CD4-positive, alpha-beta memory T cell (primary cell): ENCODE measurements around the gene HSF5. TPM values are rescaled to one million over a fixed set of nuclear protein-coding genes. Genes with fewer than 3 reads are reported as not detected.

Experiments
- CTCF ChIA-PET: fragments of 350-600 bp; sonication (Branson Sonifier 250); formaldehyde crosslinking; loops from one replicate; lab custom pipeline; 2021; ENCODE audit warnings: inconsistent platforms; ENCODE audit not compliant: partially characterized antibody; lab: Charles Lee
- POLR2A ChIA-PET: fragments of 350-600 bp; sonication (Branson Sonifier 250); formaldehyde crosslinking; loops from one replicate; lab custom pipeline; 2021; ENCODE audit not compliant: partially characterized antibody; lab: Charles Lee
- DNase-seq, 5 donors: peaks; one replicate each; pipeline versions ENCODE4 v3.0.0 to v3.0.0-alpha.2; 2020 to 2022; ENCODE audit warnings: mixed read lengths in 1 of 5
- H3K27ac ChIP-seq: one replicate; pipeline ENCODE4 v1.7.0; 2013; ENCODE audit warnings: low read depth, low read length
- H3K27me3 ChIP-seq: 2 replicates; pipeline ENCODE4 v1.7.0; 2013; ENCODE audit warnings: mild to moderate bottlenecking, low read length, moderate library complexity; ENCODE audit not compliant: insufficient read depth
- H3K36me3 ChIP-seq: 2 replicates; pipeline ENCODE4 v1.7.0; 2013; ENCODE audit warnings: mild to moderate bottlenecking, low read length, moderate library complexity; ENCODE audit not compliant: insufficient read depth
- H3K4me1 ChIP-seq: 2 replicates; pipeline ENCODE4 v1.7.0; 2013; ENCODE audit warnings: mild to moderate bottlenecking, low read length, moderate library complexity; ENCODE audit not compliant: insufficient read depth
- H3K4me3 ChIP-seq, 2 donors: one replicate each; pipeline ENCODE4 v1.7.0; 2013; ENCODE audit warnings: low read length in 2 of 2, mild to moderate bottlenecking in 1 of 2
- H3K9me3 ChIP-seq, 2 donors: one replicate each; pipeline ENCODE4 v1.7.0; 2013; ENCODE audit warnings: low read length in 2 of 2, control low read depth in 1 of 2; ENCODE audit not compliant: control insufficient read depth in 1 of 2
- H3K27ac Mint-ChIP-seq, 7 donors: one replicate each; pipeline ENCODE4 v1.8.0; 2020 to 2021; ENCODE audit warnings: mixed read lengths in 7 of 7, mild to moderate bottlenecking in 6 of 7, inconsistent platforms in 3 of 7, moderate library complexity in 3 of 7
- H3K27me3 Mint-ChIP-seq, 2 donors: one replicate each; pipeline ENCODE4 v1.8.0; 2020 to 2021; ENCODE audit warnings: mixed read lengths in 2 of 2
- H3K36me3 Mint-ChIP-seq, 2 donors: one replicate each; pipeline ENCODE4 v1.8.0; 2020 to 2021; ENCODE audit warnings: mixed read lengths in 2 of 2, inconsistent platforms in 1 of 2, mild to moderate bottlenecking in 1 of 2
- H3K4me1 Mint-ChIP-seq, 4 donors: one replicate each; pipeline ENCODE4 v1.8.0; 2020 to 2021; ENCODE audit warnings: mixed read lengths in 4 of 4, mild to moderate bottlenecking in 1 of 4
- H3K4me3 Mint-ChIP-seq, 8 donors: one replicate each; pipeline ENCODE4 v1.8.0; 2020 to 2021; ENCODE audit warnings: mixed read lengths in 8 of 8, mild to moderate bottlenecking in 7 of 8, moderate library complexity in 6 of 8, inconsistent platforms in 3 of 8
- H3K9me3 Mint-ChIP-seq, 8 donors: one replicate each; pipeline ENCODE4 v1.8.0; 2020 to 2021; ENCODE audit warnings: mixed read lengths in 8 of 8, mild to moderate bottlenecking in 5 of 8, inconsistent platforms in 3 of 8, moderate library complexity in 1 of 8
- intact Hi-C: fragments of 100-400 bp; cut with micrococcal nuclease; formaldehyde crosslinking; loops from one replicate; pipeline ENCODE4 v1.15.1; 2023
- polyA plus RNA-seq, 2 donors: library from polyadenylated mRNA; unstranded; fragments of 300-500 nt; fragmentation: Illumina TruSeq; gene quantifications; one replicate each; pipeline ENCODE4 v1.2.3, GENCODE V29; 2021
- total RNA-seq, 2 experiments: library from RNA; stranded (reverse); gene quantifications; one replicate each; pipeline ENCODE4 v1.2.3, GENCODE V29; 2021

HSF5 gene
- total and polyA plus RNA-seq, 4 experiments from 2014 or later = 0.84 to 2.4 (median 1.7) TPM

GRCh38 chr17:58375811-58376210, 112.4 kb downstream of the HSF5 start:
- Mint-ChIP-seq H3K4me1 (peaks cover 20 to 33% (median 21%) of the 10 kb centered on the region in 4 donors), H3K27me3 (no peaks in the 10 kb centered on the region), H3K4me3 (no peak overlapping the region), H3K27ac (no peak overlapping the region), H3K36me3 (peaks cover 1 to 8% of the 10 kb centered on the region in 2 donors), H3K9me3 (no peaks in the 10 kb centered on the region)
- Histone ChIP-seq H3K4me3 (no peak overlapping the region), H3K36me3 (no peaks in the 10 kb centered on the region), H3K9me3 (no peaks in the 10 kb centered on the region), H3K27me3 (no peaks in the 10 kb centered on the region), H3K4me1 (peaks cover 24% of the 10 kb centered on the region), H3K27ac (no peak overlapping the region)
- intact Hi-C loops = no loop called here
- ChIA-PET CTCF (no interaction called here), POLR2A (interaction anchor here (1.3 kb wide), 1 partner anchor 48 kb away, joined by 3 read pairs; no protein-coding TSS in a partner anchor)
- DNase-seq = no peak

GRCh38 chr17:58375256-58375655, 113.0 kb downstream of the HSF5 start:
- no peaks in the 10 kb centered on the region for H3K9me3 Mint-ChIP-seq
- peaks cover 20 to 30% (median 21%) of the 10 kb centered on the region in 4 donors for H3K4me1 Mint-ChIP-seq
- DNase-seq = no peak
- ChIA-PET CTCF (no interaction called here), POLR2A (no interaction called here)
- no peak overlapping the region for H3K4me3 Mint-ChIP-seq
- Histone ChIP-seq H3K27me3 (no peaks in the 10 kb centered on the region), H3K4me1 (peaks cover 19% of the 10 kb centered on the region), H3K4me3 (no peak overlapping the region), H3K36me3 (no peaks in the 10 kb centered on the region), H3K9me3 (no peaks in the 10 kb centered on the region), H3K27ac (no peak overlapping the region)
- no peak overlapping the region for H3K27ac Mint-ChIP-seq
- no peaks in the 10 kb centered on the region for H3K27me3 Mint-ChIP-seq
- H3K36me3 Mint-ChIP-seq = peaks cover 1 to 8% of the 10 kb centered on the region in 2 donors
- intact Hi-C loops = no loop called here

- H3K9me3 Mint-ChIP-seq = no peaks in the 10 kb centered on the region
- H3K27me3 ChIP-seq = no peaks in the 10 kb centered on the region
- no peaks in the 10 kb centered on the region for H3K36me3 ChIP-seq
- H3K9me3 ChIP-seq = no peaks in the 10 kb centered on the region
- H3K27ac ChIP-seq = no peak overlapping the region
- H3K27me3 Mint-ChIP-seq = no peaks in the 10 kb centered on the region
- no peak overlapping the region for H3K4me3 Mint-ChIP-seq
- intact Hi-C loops = no loop called here
- H3K36me3 Mint-ChIP-seq = peaks cover 1 to 8% of the 10 kb centered on the region in 2 donors
- no peak for DNase-seq
- CTCF ChIA-PET = no interaction called here
- H3K4me1 ChIP-seq = peaks cover 6% of the 10 kb centered on the region
- H3K4me3 ChIP-seq = no peak overlapping the region
- H3K27ac Mint-ChIP-seq = peak overlapping the region in 1 of 7 donors; percentile 12
- POLR2A ChIA-PET = no interaction called here
- H3K4me1 Mint-ChIP-seq = peaks cover 6 to 16% (median 14%) of the 10 kb centered on the region in 4 donors
These were observed 114.3 kb downstream of the HSF5 start for GRCh38 chr17:58373923-58374322.

DNA sequence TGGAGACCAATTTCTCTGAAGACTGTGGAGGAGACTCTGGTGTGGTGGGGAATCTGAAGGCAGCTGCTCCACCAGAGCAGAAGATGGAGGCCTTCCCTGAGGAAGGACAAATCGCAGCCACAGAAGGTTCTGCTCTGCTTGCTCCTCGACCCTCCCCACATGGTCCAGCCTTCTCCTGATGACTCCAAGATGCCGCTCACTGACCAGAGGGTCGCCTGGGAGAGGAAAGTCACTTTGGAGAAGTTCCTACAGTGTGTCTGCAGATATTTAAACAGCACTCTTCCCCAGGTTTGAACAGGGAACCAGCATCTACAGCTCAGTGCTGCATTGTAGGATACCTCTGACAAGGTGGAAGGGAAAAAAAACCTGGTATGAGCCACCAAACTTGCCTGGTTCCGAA, 115.2 kb downstream of the HSF5 start:
- Mint-ChIP-seq H3K9me3 (no peaks in the 10 kb centered on the region), H3K27ac (no peak overlapping the region), H3K4me3 (no peak overlapping the region), H3K4me1 (peaks cover 0 to 12% (median 8%) of the 10 kb centered on the region in 4 donors), H3K27me3 (no peaks in the 10 kb centered on the region), H3K36me3 (peaks cover 1 to 8% of the 10 kb centered on the region in 2 donors)
- Histone ChIP-seq H3K9me3 (no peaks in the 10 kb centered on the region), H3K27me3 (no peaks in the 10 kb centered on the region), H3K36me3 (no peaks in the 10 kb centered on the region), H3K4me3 (no peak overlapping the region), H3K27ac (no peak overlapping the region), H3K4me1 (no peaks in the 10 kb centered on the region)
- CTCF ChIA-PET = interaction anchor here (1.2 to 1.5 kb wide), 2 partner anchors 28 to 56 kb away, joined by 3 to 7 read pairs; no protein-coding TSS in a partner anchor
- no peak for DNase-seq
- intact Hi-C loops = no loop called here
- POLR2A ChIA-PET = no interaction called here

DNA sequence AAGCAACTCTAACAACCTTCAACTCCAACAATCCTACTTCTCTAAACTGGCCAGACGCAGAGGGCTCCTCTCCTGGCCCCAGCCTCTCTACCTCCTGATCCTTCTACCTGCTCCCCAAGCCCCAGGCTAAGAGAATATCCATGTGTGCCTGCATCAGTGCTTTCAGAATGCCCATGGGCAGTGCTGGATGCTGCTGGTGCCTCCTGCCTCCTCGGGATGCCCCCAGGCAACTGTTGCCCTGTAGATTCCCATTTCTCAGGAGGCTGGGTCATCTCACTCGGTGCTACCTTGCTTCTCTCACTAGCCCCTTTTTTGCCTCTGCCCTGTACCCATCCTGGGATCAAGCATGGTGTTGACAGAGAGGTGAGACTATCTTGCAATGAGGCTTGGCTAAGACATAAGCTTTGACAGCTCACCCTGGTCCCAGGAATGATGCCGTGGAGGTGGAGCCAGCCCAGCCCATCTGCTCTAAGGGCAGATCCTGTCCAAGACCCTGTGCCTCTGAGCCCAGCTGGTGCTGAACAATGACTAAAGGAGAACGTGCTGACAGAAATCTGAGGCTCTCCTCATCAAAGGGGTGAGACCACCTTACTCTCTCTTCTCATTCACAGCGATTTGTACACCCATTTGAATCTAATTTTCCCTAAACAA, 116.8 kb downstream of the HSF5 start:
- no peak overlapping the region for H3K27ac ChIP-seq
- DNase-seq = no peak
- no peak overlapping the region for H3K4me3 Mint-ChIP-seq

GRCh38 chr17:58370716-58371115, 117.5 kb downstream of the HSF5 start:
- H3K4me1 ChIP-seq = no peaks in the 10 kb centered on the region
- Mint-ChIP-seq H3K27ac (peak overlapping the region in 2 of 7 donors; percentile 70 to 76), H3K4me3 (no peak overlapping the region), H3K9me3 (no peaks in the 10 kb centered on the region), H3K36me3 (peaks cover 1 to 8% of the 10 kb centered on the region in 2 donors), H3K27me3 (no peaks in the 10 kb centered on the region), H3K4me1 (peaks cover 0 to 5% (median 0%) of the 10 kb centered on the region in 4 donors)
- no peak overlapping the region for H3K4me3 ChIP-seq
- intact Hi-C loops = no loop called here
- ChIA-PET POLR2A (interaction anchor here (0.8 kb wide), 1 partner anchor 27 kb away, joined by 3 read pairs; no protein-coding TSS in a partner anchor), CTCF (interaction anchor here (0.8 to 1.9 kb wide), 2 partner anchors 9 to 53 kb away, joined by 3 to 8 read pairs; no protein-coding TSS in a partner anchor)
- no peak for DNase-seq
- no peaks in the 10 kb centered on the region for H3K27me3 ChIP-seq
- no peak overlapping the region for H3K27ac ChIP-seq
- H3K9me3 ChIP-seq = no peaks in the 10 kb centered on the region
- H3K36me3 ChIP-seq = no peaks in the 10 kb centered on the region

More for the DNA sequence above, 116.8 kb downstream of the HSF5 start:
- Mint-ChIP-seq H3K27me3 (no peaks in the 10 kb centered on the region), H3K9me3 (no peaks in the 10 kb centered on the region), H3K4me1 (peaks cover 0 to 5% (median 0%) of the 10 kb centered on the region in 4 donors), H3K27ac (no peak overlapping the region), H3K36me3 (peaks cover 1 to 8% of the 10 kb centered on the region in 2 donors)
- H3K4me1 ChIP-seq = no peaks in the 10 kb centered on the region
- intact Hi-C loops = no loop called here
- no peaks in the 10 kb centered on the region for H3K36me3 ChIP-seq
- H3K9me3 ChIP-seq = no peaks in the 10 kb centered on the region
- H3K27me3 ChIP-seq = no peaks in the 10 kb centered on the region
- POLR2A ChIA-PET = interaction anchor here (0.8 kb wide), 1 partner anchor 27 kb away, joined by 3 read pairs; no protein-coding TSS in a partner anchor
- CTCF ChIA-PET = interaction anchor here (1.5 to 1.9 kb wide), 2 partner anchors 54 kb away, joined by 7 to 8 read pairs; no protein-coding TSS in a partner anchor
- no peak overlapping the region for H3K4me3 ChIP-seq

DNA sequence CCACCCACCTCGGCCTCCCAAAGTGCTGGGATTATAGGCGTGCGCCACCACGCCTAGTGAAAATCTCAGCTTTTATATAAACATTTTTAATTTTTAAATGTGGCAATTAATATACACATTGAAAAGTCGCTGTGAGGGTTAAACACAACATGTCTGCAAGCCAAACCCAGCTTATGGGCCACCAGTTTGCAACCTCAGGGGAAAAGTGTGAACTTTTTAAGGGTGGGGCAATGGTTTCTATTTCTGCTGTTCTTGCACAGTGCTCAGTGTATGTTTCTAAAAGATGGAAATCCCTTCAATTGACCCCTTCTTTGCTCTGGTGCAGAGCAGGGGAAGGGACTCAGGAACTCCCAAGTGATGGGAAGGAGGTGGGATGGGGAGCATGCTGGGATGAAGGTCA, 117.9 kb downstream of the HSF5 start:
- H3K27me3 Mint-ChIP-seq = no peaks in the 10 kb centered on the region
- intact Hi-C loops = no loop called here
- Histone ChIP-seq H3K4me3 (no peak overlapping the region), H3K27ac (no peak overlapping the region), H3K9me3 (no peaks in the 10 kb centered on the region), H3K27me3 (no peaks in the 10 kb centered on the region), H3K36me3 (no peaks in the 10 kb centered on the region), H3K4me1 (no peaks in the 10 kb centered on the region)
- H3K4me3 Mint-ChIP-seq = no peak overlapping the region
- H3K9me3 Mint-ChIP-seq = no peaks in the 10 kb centered on the region
- ChIA-PET POLR2A (interaction anchor here (0.8 kb wide), 1 partner anchor 26 kb away, joined by 3 read pairs; no protein-coding TSS in a partner anchor), CTCF (interaction anchor here (0.8 to 1.9 kb wide), 2 partner anchors 8 to 53 kb away, joined by 3 to 8 read pairs; no protein-coding TSS in a partner anchor)
- no peak for DNase-seq
- peak overlapping the region in 2 of 7 donors; percentile 70 to 76 for H3K27ac Mint-ChIP-seq
- peaks cover 0 to 5% (median 0%) of the 10 kb centered on the region in 4 donors for H3K4me1 Mint-ChIP-seq
- peaks cover 1 to 8% of the 10 kb centered on the region in 2 donors for H3K36me3 Mint-ChIP-seq
